22Rv1 (cell line): ENCODE measurements around the gene GSG1L.

Experiments used
- CTCF ChIP-seq: fragments of 450-650 bp; IDR thresholded peaks from 2 replicates; pipeline ENCODE4 v1.5.1; 2017; ENCODE audit warnings: mild to moderate bottlenecking
- ZFX ChIP-seq: fragments of 450-650 bp; IDR thresholded peaks from 2 replicates; pipeline ENCODE4 v1.6.1; 2017; ENCODE audit warnings: antibody characterized with exemption, borderline replicate concordance

GRCh38 chr16:28035866-28036393, 27.6 kb downstream of the GSG1L start:
- TF ChIP-seq CTCF (no peak), ZFX (no peak)
